ENCODE results near the gene VDAC1. TPM values are rescaled to one million over a fixed set of nuclear protein-coding genes. Genes with fewer than 3 reads are reported as not detected.

VDAC1 gene
- total and polyA plus RNA-seq, 2 donors (not counting 1 experiment from before 2014, with no cell fraction given): 27.8 to 60.7 TPM

- peaks cover 29 to 42% of the 10 kb centered on the region in 2 donors for H3K4me1 ChIP-seq (ENCODE audit: control insufficient read depth in 2 of 2, insufficient read depth in 2 of 2, low read length in 2 of 2)
- H3K4me3 Mint-ChIP-seq: no peak overlapping the region
- H3K9ac ChIP-seq (ENCODE audit: low read length): no peak overlapping the region
- DNase-seq (no peak), ATAC-seq (ENCODE audit: low read depth) (no peak)
- ChIA-PET POLR2A (no interaction called here), CTCF (interaction anchor here (0.6 to 1.5 kb wide), 6 partner anchors 12 to 575 kb away, joined by 3 to 5 read pairs (median 3); no protein-coding TSS in a partner anchor)
- H2AFZ ChIP-seq (ENCODE audit: insufficient read depth, low read depth, low read length, poor library complexity, severe bottlenecking): no peak overlapping the region
- H3K79me2 ChIP-seq (ENCODE audit: control insufficient read depth, insufficient read depth, low read length): peaks cover 100% of the 10 kb centered on the region
- no peaks in the 10 kb centered on the region for H3K9me3 ChIP-seq (ENCODE audit: control extremely low read depth in 1 of 3, control insufficient read depth in 2 of 3, insufficient read depth in 1 of 3, low read length in 2 of 3)
- H3K4me3 ChIP-seq (ENCODE audit: control extremely low read depth in 1 of 5, extremely low read depth in 1 of 5, insufficient read depth in 1 of 5, low read depth in 2 of 5, low read length in 4 of 5): no peak overlapping the region
- H3K36me3 ChIP-seq (replicated peaks in 1 of 2; ENCODE audit: control extremely low read depth in 1 of 2, control insufficient read depth in 1 of 2, extremely low read depth in 1 of 2, insufficient read depth in 2 of 2, low read length in 1 of 2): peaks cover 2 to 6% of the 10 kb centered on the region in 2 experiments
- H3K27ac ChIP-seq (ENCODE audit: low read length in 2 of 2): no peak overlapping the region
- 86% methylated on average over 5 of the region's 7 CpGs for WGBS (ENCODE audit: insufficient coverage)
- intact Hi-C loops (cut with micrococcal nuclease): no loop called here
- no peaks in the 10 kb centered on the region for H3K9me3 Mint-ChIP-seq (ENCODE audit: insufficient read depth)
- H3K4me1 Mint-ChIP-seq: peaks cover 81% of the 10 kb centered on the region
- no peaks in the 10 kb centered on the region for H3K27me3 ChIP-seq (replicated peaks in 1 of 4; ENCODE audit: control extremely low read depth in 1 of 4, control insufficient read depth in 3 of 4, insufficient read depth in 4 of 4, low read length in 3 of 4)
- H3K4me2 ChIP-seq (replicated peaks; ENCODE audit: low read depth, low read length, poor library complexity, severe bottlenecking): no peak overlapping the region
- peaks cover 80% of the 10 kb centered on the region for H4K20me1 ChIP-seq (ENCODE audit: control insufficient read depth, insufficient read depth, low read length, poor library complexity, severe bottlenecking)
- H3K27ac Mint-ChIP-seq: no peak overlapping the region
- TF ChIP-seq EZH2 (IDR thresholded peaks at IDR 0.05; ENCODE audit: borderline replicate concordance, insufficient read depth, low read depth, low read length, poor library complexity, severe bottlenecking) (no peak), CTCF (IDR thresholded peaks at IDR 0.05) (no peak)
- H3K27me3 Mint-ChIP-seq: no peaks in the 10 kb centered on the region
These were observed 6.0 kb downstream of the VDAC1 start for GRCh38 chr5:133998807-133999206.

- intact Hi-C loops (cut with micrococcal nuclease): no loop called here
- no CpG with 5 or more reads among the region's 6 CpGs for WGBS (ENCODE audit: insufficient coverage)
- CTCF ChIA-PET: interaction anchor here (0.7 to 1.5 kb wide), 7 partner anchors 18 to 1162 kb away, joined by 3 to 5 read pairs (median 3); no protein-coding TSS in a partner anchor
- H3K4me3 ChIP-seq (ENCODE audit: control extremely low read depth in 1 of 5, extremely low read depth in 1 of 5, insufficient read depth in 1 of 5, low read depth in 2 of 5, low read length in 4 of 5): no peak overlapping the region
- Mint-ChIP-seq H3K9me3 (ENCODE audit: insufficient read depth) (no peaks in the 10 kb centered on the region), H3K27me3 (no peaks in the 10 kb centered on the region), H3K4me1 (peaks cover 81% of the 10 kb centered on the region), H3K4me3 (no peak overlapping the region), H3K27ac (no peak overlapping the region)
- H3K4me1 ChIP-seq (ENCODE audit: control insufficient read depth in 2 of 2, insufficient read depth in 2 of 2, low read length in 2 of 2): peaks cover 22 to 34% of the 10 kb centered on the region in 2 donors
- H3K36me3 ChIP-seq (replicated peaks in 1 of 2; ENCODE audit: control extremely low read depth in 1 of 2, control insufficient read depth in 1 of 2, extremely low read depth in 1 of 2, insufficient read depth in 2 of 2, low read length in 1 of 2): peaks cover 2 to 6% of the 10 kb centered on the region in 2 experiments
- no peaks in the 10 kb centered on the region for H3K27me3 ChIP-seq (replicated peaks in 1 of 4; ENCODE audit: control extremely low read depth in 1 of 4, control insufficient read depth in 3 of 4, insufficient read depth in 4 of 4, low read length in 3 of 4)
- H2AFZ ChIP-seq (ENCODE audit: insufficient read depth, low read depth, low read length, poor library complexity, severe bottlenecking): no peak overlapping the region
- no peaks in the 10 kb centered on the region for H3K9me3 ChIP-seq (ENCODE audit: control extremely low read depth in 1 of 3, control insufficient read depth in 2 of 3, insufficient read depth in 1 of 3, low read length in 2 of 3)
- no peak overlapping the region for H3K4me2 ChIP-seq (replicated peaks; ENCODE audit: low read depth, low read length, poor library complexity, severe bottlenecking)
- H4K20me1 ChIP-seq (ENCODE audit: control insufficient read depth, insufficient read depth, low read length, poor library complexity, severe bottlenecking): peaks cover 80% of the 10 kb centered on the region
- TF ChIP-seq CTCF (IDR thresholded peaks at IDR 0.05) (no peak), EZH2 (IDR thresholded peaks at IDR 0.05; ENCODE audit: borderline replicate concordance, insufficient read depth, low read depth, low read length, poor library complexity, severe bottlenecking) (no peak)
- H3K27ac ChIP-seq (ENCODE audit: low read length in 2 of 2): no peak overlapping the region
- H3K9ac ChIP-seq (ENCODE audit: low read length): no peak overlapping the region
- POLR2A ChIA-PET: no interaction called here
- peaks cover 100% of the 10 kb centered on the region for H3K79me2 ChIP-seq (ENCODE audit: control insufficient read depth, insufficient read depth, low read length)
- DNase-seq (no peak), ATAC-seq (ENCODE audit: low read depth) (no peak)
These were observed 6.7 kb downstream of the VDAC1 start for GRCh38 chr5:133998042-133998441.
